GM18870 (cell line): ENCODE data around the gene EFHC1.

Experiments
- ATAC-seq: cut with Tn5 transposase; IDR thresholded peaks from one replicate; pipeline ENCODE4 v1.9.1; 2021; ENCODE audit warnings: moderate library complexity; ENCODE audit not compliant: unreplicated experiment

Gene EFHC1

DNA sequence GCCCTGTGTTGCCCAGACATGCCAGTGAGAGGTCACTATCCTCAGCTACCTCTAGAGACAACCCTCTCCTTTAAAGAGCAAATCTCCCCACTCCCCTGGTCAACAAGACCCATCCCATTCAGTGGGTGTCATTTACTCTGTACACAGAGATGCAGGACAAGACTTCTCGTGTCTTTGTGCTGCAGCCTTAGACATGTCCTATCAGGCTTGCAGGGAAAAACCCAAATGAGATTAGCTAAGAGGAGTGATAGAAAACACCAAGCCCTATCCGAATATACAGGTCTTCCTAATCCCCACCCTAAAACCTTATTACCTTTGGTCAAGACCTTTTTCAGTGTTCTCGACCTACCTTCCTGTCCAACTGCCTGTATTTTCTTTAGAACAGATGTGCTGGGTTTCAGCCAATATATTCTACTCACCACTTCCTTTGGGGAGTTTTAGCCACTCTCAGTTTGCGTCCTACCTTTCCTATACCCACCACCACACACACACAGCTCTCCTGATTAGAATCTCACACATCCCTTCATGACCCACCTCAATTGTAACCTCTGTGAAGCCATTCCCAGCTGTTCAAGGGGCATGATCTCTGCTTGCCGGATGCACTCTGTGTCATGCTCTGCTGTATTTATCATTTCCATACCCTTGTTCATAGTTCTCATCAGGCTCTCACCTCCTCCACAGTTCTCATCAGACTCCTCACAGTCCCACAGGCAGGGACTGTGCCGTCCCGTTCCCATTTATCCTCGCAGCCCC lies 117.0 kb downstream of the EFHC1 start:
- peak; percentile 76 for ATAC-seq

GRCh38 chr6:52538252-52538900 lies 118.2 kb downstream of the EFHC1 start:
- ATAC-seq = no peak

- ATAC-seq = no peak
These were observed 118.8 kb downstream of the EFHC1 start for GRCh38 chr6:52538901-52539354.

DNA sequence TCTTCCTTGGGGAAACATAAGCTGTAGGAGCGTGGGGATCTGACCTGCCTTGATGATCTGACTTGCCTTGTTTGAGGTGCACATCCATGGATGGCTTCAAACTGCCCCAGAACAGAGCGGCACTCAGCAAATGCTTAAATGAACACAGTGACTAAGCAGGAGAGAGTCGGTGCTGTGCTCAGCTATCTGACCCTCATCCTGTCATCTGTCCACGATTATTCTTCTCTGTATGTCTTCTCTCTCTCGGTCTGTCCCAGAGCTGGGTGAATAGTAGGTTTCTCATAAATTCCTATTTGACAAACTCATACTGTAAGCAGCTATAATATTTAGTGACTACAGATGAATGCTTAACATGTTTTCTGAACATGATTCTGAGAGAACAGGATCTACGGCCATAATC lies 119.5 kb downstream of the EFHC1 start:
- ATAC-seq = no peak

- ATAC-seq = no peak
These were observed 120.3 kb downstream of the EFHC1 start for GRCh38 chr6:52540286-52540902.

- ATAC-seq = no peak
These were observed 121.0 kb downstream of the EFHC1 start for GRCh38 chr6:52541135-52541534.

DNA sequence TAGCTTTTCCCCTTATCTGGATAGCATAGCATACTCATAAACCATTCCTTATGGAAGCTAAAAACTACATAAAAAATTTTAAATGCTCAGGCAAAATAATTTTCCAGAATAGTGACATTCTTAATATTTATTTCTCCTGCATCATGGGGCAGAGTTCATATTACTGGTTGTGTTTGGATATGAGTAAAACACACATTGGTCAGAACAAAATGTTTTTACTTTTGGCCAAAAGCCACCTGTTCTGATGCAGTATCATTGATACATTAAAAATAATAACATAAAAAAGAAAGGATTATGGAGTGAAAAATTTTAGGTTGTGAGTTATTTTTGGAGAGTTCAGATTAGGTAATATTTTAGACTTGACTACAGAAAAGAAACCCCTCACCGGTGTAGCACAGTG lies 123.1 kb downstream of the EFHC1 start:
- ATAC-seq = no peak

DNA sequence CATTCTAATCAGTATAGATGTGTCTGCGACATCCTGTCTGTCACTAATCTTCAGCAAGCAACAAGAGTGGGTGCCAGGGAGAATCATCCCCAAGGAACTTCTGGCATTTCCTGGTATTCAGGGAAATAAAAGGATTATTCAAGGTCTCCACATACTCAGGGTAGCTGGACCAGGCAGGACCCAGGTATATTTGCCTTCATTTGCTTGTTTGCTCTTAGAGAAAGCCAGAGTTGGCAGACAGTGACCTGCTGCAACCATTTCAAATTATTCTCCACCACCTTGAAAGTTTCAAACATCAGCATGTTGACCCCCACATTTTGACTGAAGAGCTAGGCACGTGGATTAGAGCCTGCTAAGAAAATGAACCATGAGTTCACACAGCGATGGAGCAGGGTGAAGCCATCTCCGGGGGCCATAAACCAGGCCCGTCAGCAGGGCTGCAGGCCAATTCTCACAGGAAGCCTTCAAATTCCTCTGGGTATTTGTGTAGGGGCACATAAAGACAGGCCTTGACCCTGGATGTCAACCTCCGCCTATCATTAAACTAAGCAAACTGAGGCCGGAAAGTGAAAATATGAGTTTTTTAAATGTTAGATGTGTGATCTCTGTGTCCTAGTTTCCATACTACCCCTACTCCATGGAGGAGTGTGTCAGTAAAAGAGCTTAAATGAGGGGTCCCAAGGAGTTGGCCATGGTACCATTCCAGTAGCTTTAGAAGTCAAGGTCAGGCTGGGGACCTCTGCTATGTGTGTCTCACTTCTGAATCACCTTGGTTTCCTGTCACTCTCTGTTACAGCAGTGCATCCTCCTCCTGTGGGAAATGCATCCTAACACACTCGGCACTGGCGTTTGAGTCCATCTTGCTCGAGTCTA lies 123.8 kb downstream of the EFHC1 start:
- ATAC-seq = no peak

DNA sequence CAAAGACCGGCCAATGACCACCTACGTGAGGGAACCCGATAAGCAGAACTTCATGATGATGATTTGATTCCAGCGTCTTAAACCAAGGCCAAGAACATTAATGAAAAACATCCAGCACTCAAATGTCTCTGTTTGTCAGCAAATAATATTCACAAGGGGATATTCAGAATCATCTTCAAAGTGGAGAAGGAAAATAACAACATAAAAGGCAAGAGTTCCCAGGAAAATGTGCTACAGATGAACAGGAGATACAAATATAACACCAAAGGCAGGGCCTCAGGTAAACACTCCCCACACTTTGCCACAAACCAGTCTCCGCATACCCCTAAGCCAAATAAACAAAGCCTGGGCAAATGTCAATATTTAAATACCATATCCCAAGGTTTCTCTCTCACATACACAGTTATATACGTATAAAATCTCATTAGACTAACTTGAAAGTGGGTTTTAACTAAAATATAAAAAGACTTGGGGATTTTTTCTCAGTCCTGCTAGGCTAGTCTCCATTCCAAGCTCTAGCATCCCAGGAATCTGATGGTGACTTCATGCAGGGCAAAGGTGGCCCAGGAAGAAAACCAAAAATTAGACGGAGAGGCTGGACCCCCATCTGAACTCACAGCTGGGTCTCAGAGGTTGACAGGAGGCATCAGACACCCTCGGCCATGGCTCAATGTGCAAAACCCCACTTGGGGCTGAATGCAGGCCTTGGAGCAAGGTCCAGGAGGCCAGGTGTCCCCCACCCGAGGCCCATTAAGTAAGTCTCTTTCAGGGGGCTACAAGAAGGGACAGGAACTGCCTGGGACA lies 124.7 kb downstream of the EFHC1 start:
- no peak for ATAC-seq

DNA sequence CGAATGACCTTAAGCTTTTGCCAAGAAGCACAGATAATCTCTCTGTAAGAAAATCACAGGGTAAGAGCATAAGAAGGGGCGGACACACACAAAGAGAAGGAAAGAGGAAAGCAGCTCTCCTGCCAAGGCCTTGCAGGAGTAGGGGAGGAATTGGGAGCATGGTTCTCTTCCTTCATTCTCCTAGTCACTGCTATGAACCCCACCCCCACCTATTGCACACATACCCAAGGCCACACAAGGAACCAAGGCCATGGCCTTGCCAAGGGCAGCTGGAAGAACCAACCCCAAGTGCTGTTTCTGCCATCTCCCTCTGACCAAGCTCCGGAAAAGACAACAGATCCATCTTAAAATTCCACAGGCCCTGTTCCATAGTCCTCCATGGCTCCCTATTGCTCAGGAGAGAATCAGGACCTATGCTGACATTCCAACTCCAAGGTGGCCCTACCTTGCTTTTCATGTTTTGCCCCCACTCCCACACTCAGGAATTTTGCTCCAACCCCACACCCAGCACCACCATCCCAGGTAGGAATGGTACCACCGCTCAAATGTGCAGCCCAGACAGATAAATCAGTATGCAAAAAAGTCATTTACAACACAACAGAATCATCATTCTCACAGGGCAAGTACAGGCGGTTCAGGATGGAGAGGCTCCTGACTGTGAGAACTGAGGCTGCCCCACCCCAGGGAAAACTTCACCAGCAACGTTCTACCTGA lies 125.4 kb downstream of the EFHC1 start:
- no peak for ATAC-seq

- no peak for ATAC-seq
These were observed 126.0 kb downstream of the EFHC1 start for GRCh38 chr6:52546192-52546591.

GRCh38 chr6:52546678-52547077 lies 126.5 kb downstream of the EFHC1 start:
- peak; percentile 69 for ATAC-seq

DNA sequence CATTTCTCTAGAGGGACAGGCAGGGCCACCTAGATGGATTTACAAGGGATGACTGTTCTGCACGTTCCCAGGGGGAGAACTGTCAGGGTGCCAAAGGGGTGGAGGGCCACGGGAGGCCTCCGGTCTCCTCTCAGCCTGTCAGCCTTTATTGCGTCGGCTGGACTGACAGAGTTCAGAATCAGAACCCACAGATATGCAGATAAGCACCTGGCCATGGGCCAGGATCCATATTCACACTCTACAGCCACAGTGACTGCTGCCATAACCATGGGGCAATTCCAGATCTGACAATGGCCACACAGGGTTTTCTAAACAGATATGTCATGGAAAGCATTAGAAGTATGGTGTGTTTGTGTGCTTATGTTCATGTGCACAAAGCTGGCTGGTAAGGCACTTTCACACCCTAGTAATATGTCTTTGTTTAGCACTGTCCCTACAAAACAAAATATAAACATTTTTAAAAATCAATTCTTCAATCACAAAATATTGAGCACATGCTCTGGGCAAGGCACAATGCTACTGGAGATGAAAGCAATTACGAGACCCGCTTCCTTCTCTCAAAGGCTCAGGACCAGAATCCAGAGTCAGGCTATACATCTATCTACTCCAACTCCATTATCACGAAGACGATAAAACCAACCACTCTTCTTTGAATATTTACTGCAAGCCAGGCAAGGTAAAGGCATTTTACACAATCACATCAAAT lies 127.7 kb downstream of the EFHC1 start:
- no peak for ATAC-seq

- no peak for ATAC-seq
These were observed 128.2 kb downstream of the EFHC1 start for GRCh38 chr6:52548353-52548713.

- no peak for ATAC-seq
These were observed 128.9 kb downstream of the EFHC1 start for GRCh38 chr6:52548999-52549398.

GRCh38 chr6:52549428-52549827 lies 129.3 kb downstream of the EFHC1 start:
- no peak for ATAC-seq

DNA sequence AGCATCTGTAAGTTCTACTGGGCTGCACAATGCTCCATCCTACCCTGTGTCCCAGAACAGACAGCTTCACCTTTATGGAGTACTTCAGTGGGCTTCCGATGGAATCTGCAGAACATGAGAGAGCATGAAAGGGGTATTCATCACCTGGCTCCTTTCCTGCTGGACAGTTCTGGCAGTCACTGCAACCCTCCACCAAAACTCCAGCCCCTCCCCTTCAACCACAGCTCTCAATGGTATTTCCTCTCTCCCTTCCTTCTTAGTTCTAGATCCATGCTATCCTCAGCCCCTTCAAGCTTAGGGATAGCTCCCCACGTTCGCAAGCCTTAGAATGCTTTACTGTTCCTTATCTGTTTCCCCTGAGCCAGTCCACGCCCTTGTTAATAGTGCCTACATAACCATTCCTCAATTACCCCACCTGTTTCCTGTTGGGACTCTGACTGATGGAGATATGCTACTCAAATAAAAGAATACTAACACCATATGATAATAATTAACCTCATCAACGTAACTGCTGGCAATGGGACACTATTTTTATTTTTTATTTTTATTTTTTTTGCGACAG lies 130.0 kb downstream of the EFHC1 start:
- no peak for ATAC-seq

DNA sequence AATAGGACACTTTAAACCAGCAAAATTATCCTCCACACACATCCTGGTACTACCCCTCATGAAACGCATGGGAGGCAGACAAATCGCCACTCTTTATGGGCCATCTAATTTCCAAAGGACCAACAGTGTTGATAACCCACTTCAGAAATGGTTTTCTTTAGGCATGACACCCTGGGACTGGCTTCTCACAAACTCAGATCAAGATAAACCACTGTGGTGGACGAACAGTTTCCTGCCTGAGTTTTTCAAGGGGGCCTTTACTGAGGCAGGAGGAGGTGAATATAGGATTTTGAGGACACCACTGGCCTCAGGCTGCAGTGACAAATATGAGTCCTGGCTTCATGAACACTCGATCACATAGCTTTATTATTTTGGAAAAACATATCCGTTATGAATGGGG lies 130.7 kb downstream of the EFHC1 start:
- no peak for ATAC-seq
